ENCODE measurements around the gene MEIS1. TPM values are rescaled to one million over a fixed set of nuclear protein-coding genes. Genes with fewer than 3 reads are reported as not detected.

Gene MEIS1
- total RNA-seq, 1 experiment from 2014 or later = 4.4 TPM

GRCh38 chr2:66576561-66577320 lies 141.8 kb downstream of the MEIS1 start:
- H3K4me1 Mint-ChIP-seq (ENCODE audit: insufficient read depth, unreplicated experiment) = peaks cover 11% of the 10 kb centered on the region
- TF ChIP-seq CTCF (IDR thresholded peaks at IDR 0.05; ENCODE audit: unreplicated experiment) = no peak
- intact Hi-C loops (cut with micrococcal nuclease) = loop anchor here (1.0 to 10.0 kb wide), 9 partner anchors 564 to 1454 kb away; no protein-coding TSS in a partner anchor
- ChIA-PET POLR2A (interaction anchor here (0.6 to 5.5 kb wide), 16 partner anchors 30 to 1270 kb away, joined by 3 to 47 read pairs (median 6); partner anchors contain the start of gene MEIS1), CTCF (interaction anchor here (0.6 to 1.5 kb wide), 8 partner anchors 10 to 961 kb away, joined by 3 to 8 read pairs (median 4); no protein-coding TSS in a partner anchor)
- H3K9me3 Mint-ChIP-seq (ENCODE audit: unreplicated experiment) = no peaks in the 10 kb centered on the region
- peaks cover 11% of the 10 kb centered on the region for H3K36me3 Mint-ChIP-seq (ENCODE audit: insufficient read depth, unreplicated experiment)
- DNase-seq (ENCODE audit: unreplicated experiment) = peak; percentile 55
- peak overlapping the region; percentile 81 for H3K4me3 Mint-ChIP-seq (ENCODE audit: unreplicated experiment)
- peaks cover 42% of the 10 kb centered on the region for H3K27me3 Mint-ChIP-seq (ENCODE audit: insufficient read depth, unreplicated experiment)
- BruUV-seq (replicated peaks) = no TSS peak
- H3K27ac Mint-ChIP-seq (ENCODE audit: low read depth, unreplicated experiment) = peak overlapping the region; percentile 83

GRCh38 chr2:66577321-66578053 lies 142.6 kb downstream of the MEIS1 start:
- CTCF ChIA-PET = interaction anchor here (0.6 to 1.5 kb wide), 5 partner anchors 89 to 639 kb away, joined by 3 to 8 read pairs (median 4); no protein-coding TSS in a partner anchor
- Mint-ChIP-seq H3K27me3 (ENCODE audit: insufficient read depth, unreplicated experiment) (peaks cover 42% of the 10 kb centered on the region), H3K27ac (ENCODE audit: low read depth, unreplicated experiment) (peak overlapping the region; percentile 83), H3K36me3 (ENCODE audit: insufficient read depth, unreplicated experiment) (peaks cover 7% of the 10 kb centered on the region), H3K4me1 (ENCODE audit: insufficient read depth, unreplicated experiment) (peaks cover 11% of the 10 kb centered on the region), H3K9me3 (ENCODE audit: unreplicated experiment) (no peaks in the 10 kb centered on the region), H3K4me3 (ENCODE audit: unreplicated experiment) (peak overlapping the region; percentile 81)
- intact Hi-C loops (cut with micrococcal nuclease) = loop anchor here (1.0 to 10.0 kb wide), 9 partner anchors 565 to 1453 kb away; no protein-coding TSS in a partner anchor
- no peak for TF ChIP-seq CTCF (IDR thresholded peaks at IDR 0.05; ENCODE audit: unreplicated experiment)
- no peak for DNase-seq (ENCODE audit: unreplicated experiment)
- BruUV-seq (replicated peaks) = no TSS peak
- POLR2A ChIA-PET = interaction anchor here (0.6 to 5.5 kb wide), 13 partner anchors 29 to 1269 kb away, joined by 3 to 47 read pairs (median 6); partner anchors contain the start of gene MEIS1

GRCh38 chr2:66578054-66578686 lies 143.2 kb downstream of the MEIS1 start:
- intact Hi-C loops (cut with micrococcal nuclease) = loop anchor here (5.0 to 10.0 kb wide), 4 partner anchors 566 to 1313 kb away; no protein-coding TSS in a partner anchor
- no peak for TF ChIP-seq CTCF (IDR thresholded peaks at IDR 0.05; ENCODE audit: unreplicated experiment)
- no TSS peak for BruUV-seq (replicated peaks)
- CTCF ChIA-PET = no interaction called here
- POLR2A ChIA-PET = interaction anchor here (0.7 to 1.5 kb wide), 2 partner anchors 144 to 1073 kb away, joined by 3 to 6 read pairs; partner anchors contain the start of gene MEIS1
- peaks cover 11% of the 10 kb centered on the region for H3K4me1 Mint-ChIP-seq (ENCODE audit: insufficient read depth, unreplicated experiment)
- DNase-seq (ENCODE audit: unreplicated experiment) = no peak
- H3K4me3 Mint-ChIP-seq (ENCODE audit: unreplicated experiment) = peak overlapping the region; percentile 81
- peaks cover 7% of the 10 kb centered on the region for H3K36me3 Mint-ChIP-seq (ENCODE audit: insufficient read depth, unreplicated experiment)
- H3K27ac Mint-ChIP-seq (ENCODE audit: low read depth, unreplicated experiment) = no peak overlapping the region
- peaks cover 42% of the 10 kb centered on the region for H3K27me3 Mint-ChIP-seq (ENCODE audit: insufficient read depth, unreplicated experiment)
- no peaks in the 10 kb centered on the region for H3K9me3 Mint-ChIP-seq (ENCODE audit: unreplicated experiment)
